OCI-LY1 (cell line): ENCODE measurements around the gene SIGLEC8.

Experiments
- H2AFZ ChIP-seq: fragments of 200-600 bp; sonication (generic), shearing (Covaris generic); 2 replicates; pipeline ENCODE4 v1.6.0; 2014; ENCODE audit warnings: antibody characterized with exemption, mild to moderate bottlenecking, low read length
- H3F3A ChIP-seq: fragments of 200-600 bp; sonication (generic), shearing (Covaris generic); 2 replicates; pipeline ENCODE4 v1.6.0; 2014; ENCODE audit warnings: mild to moderate bottlenecking, antibody characterized with exemption, low read length, moderate library complexity; ENCODE audit not compliant: insufficient read depth
- H3K27ac ChIP-seq: fragments of 200-600 bp; sonication (generic); 2 replicates; pipeline ENCODE4 v1.5.1; 2014; ENCODE audit warnings: low read length, mixed run types, mild to moderate bottlenecking, low read depth; ENCODE audit not compliant: poor library complexity, severe bottlenecking
- H3K27me3 ChIP-seq: fragments of 200-600 bp; sonication (generic); 2 replicates; pipeline ENCODE4 v1.6.0; 2014; ENCODE audit warnings: antibody characterized with exemption, mild to moderate bottlenecking, low read length, moderate library complexity; ENCODE audit not compliant: insufficient read depth
- H3K36me3 ChIP-seq: fragments of 200-600 bp; sonication (generic); 2 replicates; pipeline ENCODE4 v1.6.1; 2014; ENCODE audit warnings: mild to moderate bottlenecking, antibody characterized with exemption, low read length, moderate library complexity, mixed read lengths; ENCODE audit not compliant: insufficient read depth
- H3K4me1 ChIP-seq: fragments of 200-600 bp; sonication (generic); 2 replicates; pipeline ENCODE4 v1.5.1; 2014; ENCODE audit warnings: mild to moderate bottlenecking, low read length, moderate library complexity; ENCODE audit not compliant: insufficient read depth, severe bottlenecking
- H3K4me2 ChIP-seq: fragments of 200-600 bp; sonication (generic), shearing (Covaris generic); 2 replicates; pipeline ENCODE4 v1.6.1; 2014; ENCODE audit warnings: low read length
- H3K4me3 ChIP-seq: fragments of 200-600 bp; sonication (generic); 2 replicates; pipeline ENCODE4 v1.5.1; 2014; ENCODE audit warnings: low read length, low read depth, mild to moderate bottlenecking, mixed read lengths; ENCODE audit not compliant: poor library complexity, severe bottlenecking
- H3K79me2 ChIP-seq: fragments of 200-600 bp; shearing (Covaris generic); 2 replicates; pipeline ENCODE4 v1.6.1; 2016; ENCODE audit warnings: mixed run types, low read length, mixed read lengths; ENCODE audit not compliant: insufficient read depth
- H3K9ac ChIP-seq: fragments of 200-600 bp; sonication (generic), shearing (Covaris generic); 2 replicates; pipeline ENCODE4 v1.6.1; 2014; ENCODE audit warnings: mild to moderate bottlenecking, low read length, mixed read lengths
- H3K9me2 ChIP-seq: fragments of 200-600 bp; sonication (generic), shearing (Covaris generic); 2 replicates; pipeline ENCODE4 v1.6.1; 2014; ENCODE audit warnings: low read depth, mild to moderate bottlenecking, low read length, mixed read lengths
- H3K9me3 ChIP-seq: fragments of 200-600 bp; shearing (Covaris generic); 2 replicates; pipeline ENCODE4 v1.6.1; 2014; ENCODE audit warnings: low read length, mixed read lengths
- H4K20me1 ChIP-seq: fragments of 200-600 bp; sonication (generic), shearing (Covaris generic); 2 replicates; pipeline ENCODE4 v1.6.0; 2016; ENCODE audit warnings: mild to moderate bottlenecking, low read length; ENCODE audit not compliant: insufficient read depth
- CTCF ChIP-seq: fragments of 200-600 bp; sonication (generic), shearing (Covaris generic); IDR thresholded peaks from 2 replicates; pipeline ENCODE4 v1.5.1; 2017; ENCODE audit warnings: mild to moderate bottlenecking, antibody characterized with exemption, low read length, moderate library complexity, mixed read lengths
- EZH2 ChIP-seq: fragments of 200-600 bp; sonication (generic), shearing (Covaris generic); IDR thresholded peaks from 2 replicates; pipeline ENCODE4 v1.8.0; 2017; ENCODE audit warnings: borderline replicate concordance, mixed run types, mild to moderate bottlenecking, antibody characterized with exemption, low read length, moderate library complexity, mixed read lengths

The SIGLEC8 gene

DNA sequence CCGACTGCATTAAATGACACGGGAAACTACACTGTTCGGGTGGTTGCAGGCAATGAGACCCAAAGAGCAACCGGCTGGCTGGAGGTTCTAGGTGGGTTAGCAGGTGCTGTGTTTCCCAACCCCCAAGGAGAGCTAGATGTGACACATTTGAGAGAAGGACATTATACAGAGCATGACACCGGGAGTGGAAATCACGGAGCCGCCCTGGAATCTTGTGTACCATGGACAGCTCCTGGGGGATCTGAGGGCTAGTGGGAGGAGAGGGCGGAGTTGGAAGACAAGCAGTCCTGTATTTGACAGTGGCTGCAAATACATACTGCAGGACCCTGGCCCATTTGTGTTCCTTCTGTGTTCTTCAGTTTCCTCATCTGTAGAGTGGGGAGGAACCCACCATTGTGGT lies 22.3 kb upstream of the SIGLEC8 start:
- TF ChIP-seq CTCF (no peak), EZH2 (no peak)
- H3K9ac ChIP-seq = no peak overlapping the region
- no peaks in the 10 kb centered on the region for H3K36me3 ChIP-seq
- no peaks in the 10 kb centered on the region; the same call in 1 of the 2 replicates for H3K27me3 ChIP-seq
- no peak overlapping the region for H3K4me3 ChIP-seq
- H3K9me2 ChIP-seq = no peaks in the 10 kb centered on the region
- no peak overlapping the region for H2AFZ ChIP-seq
- H3K4me1 ChIP-seq = no peaks in the 10 kb centered on the region
- no peaks in the 10 kb centered on the region for H3K79me2 ChIP-seq
- no peaks in the 10 kb centered on the region for H3F3A ChIP-seq
- no peak overlapping the region for H3K4me2 ChIP-seq
- H4K20me1 ChIP-seq = no peaks in the 10 kb centered on the region
- no peak overlapping the region for H3K27ac ChIP-seq
- no peaks in the 10 kb centered on the region for H3K9me3 ChIP-seq

DNA sequence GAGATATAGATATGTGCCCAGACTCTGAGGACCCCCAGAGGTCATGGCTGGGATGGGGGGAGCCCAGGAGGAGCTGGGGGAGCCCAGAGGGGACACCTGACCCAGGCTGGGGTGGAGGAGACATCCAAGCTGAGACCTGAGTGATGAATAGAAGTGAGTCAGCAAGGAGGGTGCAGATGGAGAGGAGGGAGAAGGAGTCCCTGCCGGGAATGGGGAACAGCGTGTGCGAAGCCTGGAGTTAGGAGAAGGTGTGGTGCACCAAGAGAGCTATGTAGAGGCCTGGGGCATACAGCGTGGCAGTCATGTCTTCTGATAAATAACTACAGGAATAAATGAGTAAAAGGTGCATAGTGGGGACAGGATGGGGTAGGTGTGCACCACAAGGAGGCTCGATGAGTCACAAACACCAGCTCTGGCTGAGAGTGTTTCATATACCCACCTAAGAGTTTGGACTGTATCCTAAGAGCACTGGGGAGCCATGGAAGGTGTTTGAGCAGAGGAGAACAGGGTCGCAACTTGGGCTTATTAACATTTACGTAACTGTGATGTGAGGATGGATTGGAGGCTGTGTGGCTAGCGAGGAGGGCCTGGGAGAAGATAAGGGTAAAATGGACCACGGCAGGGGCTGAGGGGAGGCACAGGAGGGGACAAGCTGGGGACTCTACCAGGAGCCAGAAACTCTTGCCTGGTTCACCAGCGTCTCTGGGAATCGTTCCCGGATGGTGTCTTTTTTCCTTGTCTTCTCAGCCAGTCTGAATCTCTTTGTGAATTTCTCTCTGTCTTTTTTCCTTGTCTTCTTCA lies 21.5 kb upstream of the SIGLEC8 start:
- TF ChIP-seq EZH2 = no peak
- no peak for TF ChIP-seq CTCF
- Histone ChIP-seq H3K9ac (no peak overlapping the region), H3K9me3 (no peaks in the 10 kb centered on the region), H3K4me3 (no peak overlapping the region), H3K27ac (no peak overlapping the region), H2AFZ (no peak overlapping the region), H4K20me1 (no peaks in the 10 kb centered on the region), H3K27me3 (peaks cover 2% of the 10 kb centered on the region; the same call in 1 of the 2 replicates), H3K4me1 (no peaks in the 10 kb centered on the region), H3F3A (no peaks in the 10 kb centered on the region), H3K79me2 (no peaks in the 10 kb centered on the region), H3K4me2 (no peak overlapping the region), H3K36me3 (no peaks in the 10 kb centered on the region), H3K9me2 (no peaks in the 10 kb centered on the region)

GRCh38 chr19:51478381-51479234 lies 20.4 kb upstream of the SIGLEC8 start, which contains the start of gene CEACAM18:
CEACAM18 (plus strand) TSS chr19:51478539.
- Histone ChIP-seq H3K4me3 (no peak within 1 kb of the TSS), H3K4me1 (no peaks in the 10 kb centered on the region), H3K4me2 (no peak within 1 kb of the TSS), H3K36me3 (no peaks in the 10 kb centered on the region), H3K9me3 (no peaks in the 10 kb centered on the region), H3K9ac (no peak within 1 kb of the TSS), H3F3A (no peaks in the 10 kb centered on the region), H3K9me2 (no peaks in the 10 kb centered on the region), H3K27me3 (peaks cover 4% of the 10 kb centered on the region; the same call in 1 of the 2 replicates), H3K27ac (no peak within 1 kb of the TSS), H4K20me1 (no peaks in the 10 kb centered on the region), H2AFZ (no peak within 1 kb of the TSS), H3K79me2 (no peaks in the 10 kb centered on the region)
- TF ChIP-seq EZH2 (no peak), CTCF (no peak)
